ENCODE measurements around the gene FBXO28.
"Not testable (repeated sequence)": the region's sequence is repeated elsewhere in the genome, so short reads cannot be mapped to it uniquely, and the experiment has no call there.

FBXO28 gene

GRCh38 chr1:224192082-224192788, 78.3 kb downstream of the FBXO28 start:
- DNase-seq, result no peak

GRCh38 chr1:224193319-224193966, 79.5 kb downstream of the FBXO28 start:
- DNase-seq, result no peak

GRCh38 chr1:224196813-224197600, 83.1 kb downstream of the FBXO28 start:
- no peak for DNase-seq

- no peak for DNase-seq
Observed at GRCh38 chr1:224198572-224198971, 84.7 kb downstream of the FBXO28 start.

- DNase-seq, result no peak
Observed at GRCh38 chr1:224199679-224200078, 85.8 kb downstream of the FBXO28 start.

GRCh38 chr1:224201383-224201782, 87.5 kb downstream of the FBXO28 start:
- DNase-seq, result no peak

- DNase-seq, result no peak
Observed at GRCh38 chr1:224201853-224202252, 87.9 kb downstream of the FBXO28 start.

GRCh38 chr1:224203243-224204016, 89.5 kb downstream of the FBXO28 start:
- no peak for DNase-seq

GRCh38 chr1:224205438-224205840, 91.5 kb downstream of the FBXO28 start:
- DNase-seq, result peak; percentile 59

GRCh38 chr1:224205931-224206538, 92.1 kb downstream of the FBXO28 start:
- DNase-seq, result not testable (repeated sequence)

GRCh38 chr1:224211206-224211962, 97.5 kb downstream of the FBXO28 start:
- no peak for DNase-seq

All from stimulated activated CD8-positive, alpha-beta memory T cell treated with anti-CD3 and anti-CD28 coated beads, Interleukin-4, amount 100 ng/mL, for 48 hours (primary cell).